Gastroesophageal sphincter (tissue), 3 donors: Measurements from ENCODE around the gene PLXDC2.

ENCODE experiments used
- CTCF ChIP-seq, 4 experiments: fragments of 200-600 bp in 2 of 4; fragments of 450-650 bp in 2 of 4; sonication (generic) in 1 of 4; IDR thresholded peaks; one replicate each; pipeline ENCODE4 v1.5.1; 2017 to 2019; ENCODE audit warnings: antibody characterized with exemption in 4 of 4, mild to moderate bottlenecking in 2 of 4, moderate library complexity in 2 of 4
- POLR2AphosphoS5 ChIP-seq: sonication (generic); formaldehyde crosslinking; IDR thresholded peaks from one replicate; pipeline ENCODE4 v1.6.1; 2017; ENCODE audit warnings: antibody characterized with exemption

GRCh38 chr10:19809481-19809880 lies 6.8 kb upstream of the PLXDC2 start:
- no peak for TF ChIP-seq CTCF (IDR thresholded peaks at IDR 0.05)
- TF ChIP-seq POLR2AphosphoS5, result no peak
